HG02798 (cell line): Measurements from ENCODE around the gene KATNB1.
"Not testable (repeated sequence)": the region's sequence is repeated elsewhere in the genome, so short reads cannot be mapped to it uniquely, and the experiment has no call there.

Source experiments
- ATAC-seq: cut with Tn5 transposase; IDR thresholded peaks from one replicate; pipeline ENCODE4 v1.9.1; 2021; ENCODE audit warnings: mild to moderate bottlenecking; ENCODE audit not compliant: unreplicated experiment, poor library complexity

The KATNB1 gene

DNA sequence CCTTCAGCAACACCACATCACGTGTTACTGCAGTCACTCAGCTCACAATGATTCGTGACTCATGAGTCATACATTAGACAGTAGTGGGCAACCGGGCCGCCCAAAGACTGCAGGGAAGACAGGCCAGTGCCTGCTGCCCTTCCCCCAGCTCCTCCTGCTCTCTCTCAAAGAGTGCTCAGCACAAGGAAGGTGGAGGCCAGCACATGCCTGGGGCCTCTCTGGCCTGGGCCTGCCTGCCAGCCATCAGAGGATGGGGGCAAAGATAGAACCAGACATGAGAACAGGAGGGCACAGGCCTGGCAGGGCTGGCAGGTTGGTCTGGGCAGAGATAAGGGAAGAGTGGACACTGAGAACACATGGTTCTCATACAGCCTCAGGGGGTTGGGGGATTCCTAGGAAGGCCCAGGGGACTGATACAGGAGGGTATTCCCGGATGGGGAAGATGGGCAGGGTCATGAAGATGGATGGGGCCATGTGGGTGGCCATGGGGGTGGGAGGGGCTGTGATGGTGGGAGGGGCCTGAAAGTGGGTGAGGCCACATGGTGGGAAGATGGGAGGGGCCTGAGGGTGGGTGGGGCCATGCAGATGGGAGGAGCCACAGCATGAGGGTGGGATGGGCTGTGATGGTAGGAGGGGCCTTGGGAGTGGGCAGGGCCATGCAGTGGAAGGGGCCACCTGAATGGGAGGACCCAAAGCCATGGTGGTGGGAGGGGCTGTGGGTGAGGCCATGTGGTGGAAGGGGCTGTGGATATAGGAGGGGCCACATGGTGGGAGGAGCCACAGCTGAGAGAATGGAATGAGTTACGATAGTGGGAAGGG lies 29.0 kb downstream of the KATNB1 start:
- ATAC-seq: peak; percentile 39

- no peak for ATAC-seq
Observed at GRCh38 chr16:57765160-57765728, 29.7 kb downstream of the KATNB1 start.

DNA sequence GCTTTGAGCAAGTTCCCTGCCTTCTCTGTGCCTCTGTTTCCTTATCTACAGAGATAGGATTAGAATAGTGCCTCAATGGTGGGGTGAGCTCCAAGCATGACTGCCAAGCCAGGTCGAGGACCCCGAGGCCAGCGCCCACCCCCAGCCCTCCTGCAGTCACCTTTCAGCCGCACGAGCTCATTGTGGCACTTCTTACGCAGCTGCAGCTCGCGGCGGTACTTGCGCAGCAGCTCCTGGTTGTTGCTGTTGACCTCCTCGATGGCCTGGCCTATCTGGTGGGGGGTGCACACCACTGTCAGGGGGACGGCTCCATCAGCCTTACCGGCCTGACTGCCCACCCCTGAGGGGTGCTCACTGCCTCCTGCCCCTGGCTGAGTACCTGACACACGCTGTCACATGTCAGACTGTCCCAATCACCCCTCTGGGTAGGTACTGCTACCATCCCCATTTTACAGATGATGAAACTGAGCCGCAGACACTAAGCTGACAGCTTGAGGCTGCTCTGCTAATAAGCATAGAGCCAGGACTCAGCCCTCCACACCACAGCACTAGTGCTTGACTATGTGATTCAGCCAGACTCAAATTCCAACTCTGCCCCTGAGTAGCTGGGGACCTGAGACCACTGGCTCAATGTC lies 31.3 kb downstream of the KATNB1 start:
- no peak for ATAC-seq

DNA sequence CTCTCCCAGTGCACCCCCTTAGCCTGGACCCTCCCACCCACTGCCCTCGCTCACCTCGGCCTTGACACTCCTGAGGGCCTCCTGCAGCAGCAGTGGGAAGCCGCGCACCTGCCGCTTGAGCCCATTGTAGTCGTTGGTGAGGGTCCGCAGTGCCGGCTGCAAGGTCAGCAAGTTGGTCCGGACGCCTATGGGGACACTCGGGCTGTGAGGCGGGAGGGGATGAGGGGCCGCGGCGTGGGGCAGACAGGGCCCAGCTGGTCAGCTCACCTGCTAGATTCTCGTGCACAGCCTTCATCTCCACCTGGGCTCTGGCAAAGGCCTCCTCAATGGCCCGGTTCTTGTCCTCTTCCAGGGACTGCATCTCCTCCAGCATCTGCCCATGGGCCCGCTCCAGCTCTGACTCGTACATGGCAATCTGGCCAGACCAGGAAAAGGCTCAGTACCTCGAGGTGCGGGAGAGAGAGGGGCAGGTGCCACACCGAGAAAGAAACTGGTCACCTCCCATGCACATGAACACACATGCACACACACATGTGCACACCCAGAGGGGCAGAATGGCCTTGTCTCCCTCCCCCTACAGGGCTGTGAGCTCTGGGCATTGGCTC lies 34.1 kb downstream of the KATNB1 start:
- no peak for ATAC-seq

GRCh38 chr16:57770361-57770760 lies 34.8 kb downstream of the KATNB1 start:
- no peak for ATAC-seq

DNA sequence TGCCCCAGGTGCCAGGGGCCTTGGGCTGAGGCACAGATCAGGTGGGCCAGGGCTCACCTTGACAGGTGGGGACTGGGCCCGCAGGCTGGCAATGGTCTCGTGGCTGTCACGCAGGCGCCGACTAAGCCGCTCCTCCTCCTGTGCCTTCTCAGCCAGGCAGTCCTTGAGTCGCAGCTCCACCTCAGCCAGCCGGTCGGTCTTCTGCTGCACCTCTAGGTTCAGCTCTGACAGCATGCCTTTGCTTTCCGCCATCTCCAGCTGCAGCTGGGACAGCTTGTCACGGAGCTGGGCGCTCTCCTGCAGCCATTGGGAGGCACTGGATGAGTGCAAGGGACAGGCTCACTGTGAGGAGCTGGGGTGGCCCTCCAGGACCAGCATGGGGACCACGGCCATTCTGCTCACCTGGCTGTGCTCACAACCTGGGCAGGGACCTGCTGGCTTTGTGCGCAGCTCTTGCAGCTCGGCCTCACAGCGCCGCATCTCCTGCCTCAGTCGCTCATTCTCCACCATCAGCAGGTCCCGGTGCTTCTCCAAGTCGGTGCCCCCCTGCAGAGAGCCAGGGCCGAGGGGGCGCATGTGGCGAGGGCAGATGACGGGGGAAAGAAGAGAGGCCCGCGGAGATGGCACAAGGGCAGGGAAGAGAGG lies 35.7 kb downstream of the KATNB1 start:
- no peak for ATAC-seq

- ATAC-seq: no peak
Observed at GRCh38 chr16:57773019-57773418, 37.4 kb downstream of the KATNB1 start.

- no peak for ATAC-seq
Observed at GRCh38 chr16:57773655-57774295, 38.2 kb downstream of the KATNB1 start.

GRCh38 chr16:57774705-57775285 lies 39.2 kb downstream of the KATNB1 start:
- no peak for ATAC-seq

DNA sequence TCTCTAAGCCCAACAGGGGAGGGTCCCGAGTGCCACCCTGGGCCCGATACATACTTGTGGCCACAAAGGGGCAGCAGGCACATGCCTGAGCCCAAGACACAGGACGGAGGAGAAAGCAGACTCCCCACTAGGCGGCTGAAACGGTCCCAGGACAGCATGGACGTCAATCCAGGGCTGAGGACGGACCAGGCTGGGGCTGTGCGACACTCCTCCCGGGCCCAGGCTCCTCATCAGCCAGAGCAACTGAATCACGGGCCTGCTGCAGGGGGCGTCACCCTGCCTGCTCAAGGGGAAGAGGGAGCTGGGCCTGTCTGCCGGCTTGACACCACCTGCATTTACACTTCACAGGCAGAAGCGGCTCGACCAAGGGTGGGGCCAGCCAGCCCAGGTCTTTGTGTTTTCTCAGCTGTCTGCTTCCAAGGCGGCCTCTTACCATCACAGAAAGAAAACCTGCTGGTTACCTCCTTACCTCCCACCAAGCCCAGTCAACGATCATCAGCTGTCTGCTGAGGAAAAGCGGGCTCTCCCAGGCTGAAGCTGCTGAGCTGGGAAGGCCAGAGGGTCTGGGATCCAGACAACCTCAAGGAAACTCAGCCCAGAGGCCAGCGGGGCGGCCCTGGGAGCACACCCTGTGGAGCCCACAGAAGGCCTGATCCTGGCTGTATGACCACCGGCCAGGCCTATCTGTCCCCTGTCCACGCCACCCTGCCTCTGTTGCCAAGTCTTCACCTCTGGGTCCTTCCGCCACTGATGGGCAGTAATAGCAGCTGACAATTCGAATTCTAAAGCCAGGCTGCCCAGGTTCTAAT lies 40.3 kb downstream of the KATNB1 start:
- no peak for ATAC-seq

DNA sequence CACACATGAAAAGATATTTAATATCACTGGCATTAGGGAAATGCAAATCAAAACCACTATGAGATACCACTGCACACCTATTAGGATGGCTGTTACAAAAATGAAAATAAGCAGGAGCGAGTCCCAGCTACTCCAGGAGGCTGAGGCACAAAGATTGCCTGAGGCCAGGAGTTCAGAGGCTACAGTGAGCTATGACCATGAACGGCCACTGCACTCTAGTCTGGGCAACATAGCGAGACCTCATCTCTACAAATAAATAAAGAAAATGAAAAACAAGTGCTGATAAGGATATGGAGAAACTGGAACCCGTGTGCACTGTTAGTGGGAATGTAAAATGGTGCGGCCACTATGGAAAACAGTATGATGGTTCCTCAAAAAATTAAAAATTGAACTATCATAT lies 43.1 kb downstream of the KATNB1 start:
- no peak for ATAC-seq

- ATAC-seq: not testable (repeated sequence)
Observed at GRCh38 chr16:57779836-57780235, 44.3 kb downstream of the KATNB1 start.

- ATAC-seq: no peak
Observed at GRCh38 chr16:57781349-57781740, 45.8 kb downstream of the KATNB1 start.

GRCh38 chr16:57781741-57782606 lies 46.4 kb downstream of the KATNB1 start:
- ATAC-seq: no peak

DNA sequence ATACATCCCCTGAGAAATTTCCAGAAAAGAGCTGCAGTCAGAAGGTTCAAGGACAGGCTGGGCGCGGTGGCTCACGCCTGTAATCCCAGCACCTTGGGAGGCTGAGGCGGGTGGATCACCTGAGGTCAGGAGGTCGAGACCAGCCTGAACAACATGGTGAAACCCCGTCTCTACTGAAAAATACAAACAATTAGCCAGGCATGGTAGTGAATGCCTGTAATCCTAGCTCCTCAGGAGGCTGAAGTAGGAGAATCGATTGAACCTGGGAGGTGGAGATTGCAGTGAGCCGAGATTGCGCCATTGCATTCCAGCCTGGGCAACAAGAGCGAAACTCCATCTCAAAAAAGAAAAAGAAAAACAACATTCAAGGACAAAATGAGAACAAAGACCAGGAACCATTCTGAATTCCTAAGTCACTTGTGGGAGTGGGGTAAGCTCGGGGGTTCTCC lies 47.1 kb downstream of the KATNB1 start:
- not testable (repeated sequence) for ATAC-seq

DNA sequence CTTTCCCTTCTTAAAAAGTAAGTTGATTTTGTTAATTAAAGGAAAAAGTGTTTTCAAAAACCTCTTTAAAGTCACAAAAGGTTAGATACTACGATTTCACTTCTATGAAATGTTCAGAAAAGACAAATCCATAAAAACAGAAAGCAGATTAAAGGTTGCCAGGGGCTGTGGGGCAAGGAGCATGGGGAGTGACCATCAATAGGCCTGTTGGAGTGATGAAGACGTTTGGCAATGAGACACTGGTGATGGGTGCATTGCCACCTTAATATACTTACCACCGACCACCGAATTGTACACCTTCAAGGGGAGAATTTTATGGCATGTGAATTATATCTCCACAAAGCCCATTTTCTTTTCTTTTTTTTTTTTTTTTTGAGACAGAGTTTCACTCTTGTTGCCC lies 47.5 kb downstream of the KATNB1 start:
- ATAC-seq: no peak

DNA sequence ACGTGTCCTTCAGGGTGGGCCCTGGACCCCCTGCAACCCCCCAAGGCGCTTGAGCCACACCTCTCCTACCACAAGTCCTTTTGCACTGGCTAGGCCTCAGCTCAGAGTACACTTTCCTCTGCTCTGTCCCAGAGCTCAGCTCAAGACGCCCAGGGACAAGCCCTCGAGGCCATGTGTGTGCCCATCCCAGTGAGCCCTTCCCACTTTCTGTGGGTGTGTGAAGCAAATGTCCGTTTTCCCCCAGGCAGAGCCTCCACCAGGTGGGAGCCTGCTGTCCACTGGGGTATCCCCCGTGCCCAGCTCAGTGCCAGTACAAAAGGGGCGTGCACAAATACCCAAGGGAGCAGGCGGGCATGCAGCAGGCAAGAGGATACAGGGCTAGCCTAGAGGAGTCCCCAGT lies 48.3 kb downstream of the KATNB1 start:
- no peak for ATAC-seq

DNA sequence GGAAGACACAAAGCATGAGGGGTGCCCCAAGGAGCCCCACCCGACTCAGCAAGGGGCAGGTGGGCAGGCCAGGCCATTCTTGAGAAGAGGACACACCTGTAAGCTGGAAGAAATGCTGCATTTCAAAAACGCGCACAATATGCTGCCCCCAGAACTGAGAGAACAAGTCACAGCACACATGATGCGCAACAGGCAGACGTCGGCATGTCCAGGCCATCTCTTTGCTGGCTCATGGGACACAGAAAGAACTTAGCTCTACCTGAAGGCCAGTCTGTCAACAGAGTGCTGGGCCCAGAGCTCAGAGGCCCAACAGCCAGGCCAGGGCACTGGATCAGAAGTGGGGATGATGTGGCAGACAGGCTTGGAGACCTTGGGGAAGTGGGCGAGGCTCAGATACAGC lies 48.8 kb downstream of the KATNB1 start:
- ATAC-seq: no peak
